Measurements from ENCODE around the gene SLC25A13.

Gene SLC25A13

DNA sequence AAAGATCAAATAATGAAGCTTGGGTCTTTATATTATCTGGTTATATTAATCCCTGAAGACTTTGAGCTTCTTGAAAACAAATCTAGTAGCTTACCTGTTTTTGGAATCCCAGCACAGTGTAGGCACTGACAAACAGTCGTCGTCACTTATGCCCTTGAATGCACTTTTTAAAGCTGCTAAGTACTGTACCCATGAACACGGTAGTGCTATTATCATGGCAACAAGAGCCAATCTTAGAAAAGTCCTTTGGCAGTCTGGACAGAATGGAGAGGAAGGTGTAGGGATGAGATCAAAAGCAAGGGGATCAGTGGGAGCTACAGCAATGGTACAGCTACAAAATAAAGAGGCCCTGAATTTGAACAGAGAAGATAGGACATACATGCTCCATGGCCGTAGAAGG, 9.4 kb downstream of the SLC25A13 start:
- TF ChIP-seq ZFP30 (CRISPR knock-in tag; IDR thresholded peaks at IDR 0.05) = no peak
- TF ChIP-seq, protein P1, sequence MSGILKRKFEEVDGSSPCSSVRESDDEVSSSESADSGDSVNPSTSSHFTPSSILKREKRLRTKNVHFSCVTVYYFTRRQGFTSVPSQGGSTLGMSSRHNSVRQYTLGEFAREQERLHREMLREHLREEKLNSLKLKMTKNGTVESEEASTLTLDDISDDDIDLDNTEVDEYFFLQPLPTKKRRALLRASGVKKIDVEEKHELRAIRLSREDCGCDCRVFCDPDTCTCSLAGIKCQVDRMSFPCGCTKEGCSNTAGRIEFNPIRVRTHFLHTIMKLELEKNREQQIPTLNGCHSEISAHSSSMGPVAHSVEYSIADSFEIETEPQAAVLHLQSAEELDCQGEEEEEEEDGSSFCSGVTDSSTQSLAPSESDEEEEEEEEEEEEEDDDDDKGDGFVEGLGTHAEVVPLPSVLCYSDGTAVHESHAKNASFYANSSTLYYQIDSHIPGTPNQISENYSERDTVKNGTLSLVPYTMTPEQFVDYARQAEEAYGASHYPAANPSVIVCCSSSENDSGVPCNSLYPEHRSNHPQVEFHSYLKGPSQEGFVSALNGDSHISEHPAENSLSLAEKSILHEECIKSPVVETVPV (CRISPR knock-in tag; IDR thresholded peaks at IDR 0.05) = no peak
- ATAC-seq = no peak

DNA sequence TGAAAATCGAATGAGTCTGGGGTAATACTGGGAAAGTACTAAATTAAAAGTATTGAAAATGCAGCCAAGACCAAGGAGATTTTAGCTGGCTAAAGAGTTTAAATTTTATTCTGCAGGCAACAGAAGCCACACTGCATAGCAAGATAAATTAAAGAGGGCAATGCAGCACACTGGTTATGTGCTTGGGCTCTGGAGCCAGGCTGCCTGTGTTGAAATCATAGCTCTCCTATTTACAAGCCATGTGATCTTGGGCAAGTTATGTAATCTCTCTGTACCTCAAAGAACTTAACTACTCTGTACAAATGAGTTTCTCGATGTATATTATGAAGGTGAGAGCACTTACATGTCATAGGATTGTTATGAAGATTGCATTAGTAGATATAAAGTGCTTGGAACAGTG, 9.9 kb downstream of the SLC25A13 start:
- TF ChIP-seq ZFP3 (CRISPR knock-in tag; IDR thresholded peaks at IDR 0.05) = no peak
- TF ChIP-seq SNAI2 (CRISPR knock-in tag; IDR thresholded peaks at IDR 0.05) = no peak
- TF ChIP-seq PPARA (CRISPR knock-in tag; IDR thresholded peaks at IDR 0.05; ENCODE audit: borderline replicate concordance) = no peak
- TF ChIP-seq ISL1 (CRISPR knock-in tag; IDR thresholded peaks at IDR 0.05) = no peak
- TF ChIP-seq, protein P2, sequence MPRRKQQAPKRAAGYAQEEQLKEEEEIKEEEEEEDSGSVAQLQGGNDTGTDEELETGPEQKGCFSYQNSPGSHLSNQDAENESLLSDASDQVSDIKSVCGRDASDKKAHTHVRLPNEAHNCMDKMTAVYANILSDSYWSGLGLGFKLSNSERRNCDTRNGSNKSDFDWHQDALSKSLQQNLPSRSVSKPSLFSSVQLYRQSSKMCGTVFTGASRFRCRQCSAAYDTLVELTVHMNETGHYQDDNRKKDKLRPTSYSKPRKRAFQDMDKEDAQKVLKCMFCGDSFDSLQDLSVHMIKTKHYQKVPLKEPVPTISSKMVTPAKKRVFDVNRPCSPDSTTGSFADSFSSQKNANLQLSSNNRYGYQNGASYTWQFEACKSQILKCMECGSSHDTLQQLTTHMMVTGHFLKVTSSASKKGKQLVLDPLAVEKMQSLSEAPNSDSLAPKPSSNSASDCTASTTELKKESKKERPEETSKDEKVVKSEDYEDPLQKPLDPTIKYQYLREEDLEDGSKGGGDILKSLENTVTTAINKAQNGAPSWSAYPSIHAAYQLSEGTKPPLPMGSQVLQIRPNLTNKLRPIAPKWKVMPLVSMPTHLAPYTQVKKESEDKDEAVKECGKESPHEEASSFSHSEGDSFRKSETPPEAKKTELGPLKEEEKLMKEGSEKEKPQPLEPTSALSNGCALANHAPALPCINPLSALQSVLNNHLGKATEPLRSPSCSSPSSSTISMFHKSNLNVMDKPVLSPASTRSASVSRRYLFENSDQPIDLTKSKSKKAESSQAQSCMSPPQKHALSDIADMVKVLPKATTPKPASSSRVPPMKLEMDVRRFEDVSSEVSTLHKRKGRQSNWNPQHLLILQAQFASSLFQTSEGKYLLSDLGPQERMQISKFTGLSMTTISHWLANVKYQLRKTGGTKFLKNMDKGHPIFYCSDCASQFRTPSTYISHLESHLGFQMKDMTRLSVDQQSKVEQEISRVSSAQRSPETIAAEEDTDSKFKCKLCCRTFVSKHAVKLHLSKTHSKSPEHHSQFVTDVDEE (CRISPR knock-in tag; IDR thresholded peaks at IDR 0.05) = no peak
- TF ChIP-seq, protein P3, sequence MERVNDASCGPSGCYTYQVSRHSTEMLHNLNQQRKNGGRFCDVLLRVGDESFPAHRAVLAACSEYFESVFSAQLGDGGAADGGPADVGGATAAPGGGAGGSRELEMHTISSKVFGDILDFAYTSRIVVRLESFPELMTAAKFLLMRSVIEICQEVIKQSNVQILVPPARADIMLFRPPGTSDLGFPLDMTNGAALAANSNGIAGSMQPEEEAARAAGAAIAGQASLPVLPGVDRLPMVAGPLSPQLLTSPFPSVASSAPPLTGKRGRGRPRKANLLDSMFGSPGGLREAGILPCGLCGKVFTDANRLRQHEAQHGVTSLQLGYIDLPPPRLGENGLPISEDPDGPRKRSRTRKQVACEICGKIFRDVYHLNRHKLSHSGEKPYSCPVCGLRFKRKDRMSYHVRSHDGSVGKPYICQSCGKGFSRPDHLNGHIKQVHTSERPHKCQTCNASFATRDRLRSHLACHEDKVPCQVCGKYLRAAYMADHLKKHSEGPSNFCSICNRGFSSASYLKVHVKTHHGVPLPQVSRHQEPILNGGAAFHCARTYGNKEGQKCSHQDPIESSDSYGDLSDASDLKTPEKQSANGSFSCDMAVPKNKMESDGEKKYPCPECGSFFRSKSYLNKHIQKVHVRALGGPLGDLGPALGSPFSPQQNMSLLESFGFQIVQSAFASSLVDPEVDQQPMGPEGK (CRISPR knock-in tag; IDR thresholded peaks at IDR 0.05; ENCODE audit: borderline replicate concordance) = no peak
- no peak for TF ChIP-seq TCF4 (CRISPR knock-in tag; IDR thresholded peaks at IDR 0.05; ENCODE audit: borderline replicate concordance)
- TF ChIP-seq ARNTL (CRISPR knock-in tag; IDR thresholded peaks at IDR 0.05; ENCODE audit: borderline replicate concordance, low read depth) = no peak
- no peak for TF ChIP-seq RARB (CRISPR knock-in tag; IDR thresholded peaks at IDR 0.05)
- TF ChIP-seq ZNF565 (CRISPR knock-in tag; conservative IDR thresholded peaks at IDR 0.05; ENCODE audit: low read depth) = no peak
- TF ChIP-seq ESRRG (CRISPR knock-in tag; IDR thresholded peaks at IDR 0.05) = no peak
- no peak for TF ChIP-seq OSR1 (CRISPR knock-in tag; IDR thresholded peaks at IDR 0.05)
- no peak for TF ChIP-seq CSDC2 (CRISPR knock-in tag; IDR thresholded peaks at IDR 0.05)
- no peak for TF ChIP-seq ZNF70 (CRISPR knock-in tag; IDR thresholded peaks at IDR 0.05)
- TF ChIP-seq GLIS3 (CRISPR knock-in tag; IDR thresholded peaks at IDR 0.05) = no peak
- TF ChIP-seq, protein P4, sequence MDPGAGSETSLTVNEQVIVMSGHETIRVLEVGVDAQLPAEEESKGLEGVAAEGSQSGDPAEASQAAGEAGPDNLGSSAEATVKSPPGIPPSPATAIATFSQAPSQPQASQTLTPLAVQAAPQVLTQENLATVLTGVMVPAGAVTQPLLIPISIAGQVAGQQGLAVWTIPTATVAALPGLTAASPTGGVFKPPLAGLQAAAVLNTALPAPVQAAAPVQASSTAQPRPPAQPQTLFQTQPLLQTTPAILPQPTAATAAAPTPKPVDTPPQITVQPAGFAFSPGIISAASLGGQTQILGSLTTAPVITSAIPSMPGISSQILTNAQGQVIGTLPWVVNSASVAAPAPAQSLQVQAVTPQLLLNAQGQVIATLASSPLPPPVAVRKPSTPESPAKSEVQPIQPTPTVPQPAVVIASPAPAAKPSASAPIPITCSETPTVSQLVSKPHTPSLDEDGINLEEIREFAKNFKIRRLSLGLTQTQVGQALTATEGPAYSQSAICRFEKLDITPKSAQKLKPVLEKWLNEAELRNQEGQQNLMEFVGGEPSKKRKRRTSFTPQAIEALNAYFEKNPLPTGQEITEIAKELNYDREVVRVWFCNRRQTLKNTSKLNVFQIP (CRISPR knock-in tag; IDR thresholded peaks at IDR 0.05; ENCODE audit: borderline replicate concordance, low read depth) = no peak
- TF ChIP-seq TOX (CRISPR knock-in tag; IDR thresholded peaks at IDR 0.05; ENCODE audit: borderline replicate concordance) = no peak
- no peak for TF ChIP-seq ZFP30 (CRISPR knock-in tag; IDR thresholded peaks at IDR 0.05)
- no peak for ATAC-seq

DNA sequence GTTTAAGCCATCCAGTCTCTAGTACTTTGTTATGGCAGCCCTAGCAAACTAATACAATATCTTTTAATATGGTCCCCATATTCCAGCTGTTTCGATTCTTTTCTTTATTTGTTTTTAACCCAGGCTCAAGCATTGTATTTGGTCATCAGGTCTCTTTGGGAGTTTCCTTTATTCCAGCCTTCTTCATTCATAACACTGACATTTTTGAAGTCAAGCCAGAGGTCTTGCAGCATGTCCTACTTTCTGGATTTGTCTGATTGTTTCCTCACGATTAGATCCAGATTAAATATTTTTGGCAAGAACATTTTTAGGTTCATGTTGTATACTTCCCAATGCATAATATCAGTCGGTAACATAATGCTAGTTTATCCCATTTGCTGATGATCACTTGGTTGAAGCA, 11.8 kb downstream of the SLC25A13 start:
- TF ChIP-seq PPARA (CRISPR knock-in tag; IDR thresholded peaks at IDR 0.05; ENCODE audit: borderline replicate concordance) (no peak), CSDC2 (CRISPR knock-in tag; IDR thresholded peaks at IDR 0.05) (no peak)

DNA sequence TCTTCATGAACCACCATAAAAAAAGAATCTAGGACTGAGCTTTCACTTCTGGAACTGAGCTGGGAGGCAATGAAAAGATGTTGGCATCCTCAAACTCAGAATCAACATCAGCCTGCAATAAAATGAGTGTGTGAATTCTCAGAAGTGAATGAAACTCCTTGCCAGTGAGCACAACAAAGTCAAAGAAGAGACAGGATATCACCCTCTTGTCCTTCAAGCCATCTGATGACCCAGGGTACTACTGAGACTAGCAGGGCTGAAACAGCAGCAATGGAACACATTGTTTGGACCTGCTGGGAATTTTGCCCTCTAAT, 13.0 kb downstream of the SLC25A13 start:
- no peak for ATAC-seq
- no peak for TF ChIP-seq BACH2 (CRISPR knock-in tag; IDR thresholded peaks at IDR 0.05; ENCODE audit: borderline replicate concordance)
- no peak for TF ChIP-seq CSDC2 (CRISPR knock-in tag; IDR thresholded peaks at IDR 0.05)
- no peak for TF ChIP-seq SNAI2 (CRISPR knock-in tag; IDR thresholded peaks at IDR 0.05)
- no peak for TF ChIP-seq OSR1 (CRISPR knock-in tag; IDR thresholded peaks at IDR 0.05)
- no peak for TF ChIP-seq ZNF565 (CRISPR knock-in tag; conservative IDR thresholded peaks at IDR 0.05; ENCODE audit: low read depth)
- TF ChIP-seq ZC3H10 (CRISPR knock-in tag; IDR thresholded peaks at IDR 0.05) = no peak
- TF ChIP-seq, protein P1 (CRISPR knock-in tag; IDR thresholded peaks at IDR 0.05) = no peak
- TF ChIP-seq PPARA (CRISPR knock-in tag; IDR thresholded peaks at IDR 0.05; ENCODE audit: borderline replicate concordance) = no peak
- no peak for TF ChIP-seq ZNF70 (CRISPR knock-in tag; IDR thresholded peaks at IDR 0.05)
- TF ChIP-seq, protein P4 (CRISPR knock-in tag; IDR thresholded peaks at IDR 0.05; ENCODE audit: borderline replicate concordance, low read depth) = no peak
- TF ChIP-seq ZFP30 (CRISPR knock-in tag; IDR thresholded peaks at IDR 0.05) = no peak
- TF ChIP-seq ZFP3 (CRISPR knock-in tag; IDR thresholded peaks at IDR 0.05) = no peak
- TF ChIP-seq TCF4 (CRISPR knock-in tag; IDR thresholded peaks at IDR 0.05; ENCODE audit: borderline replicate concordance) = no peak
- TF ChIP-seq, protein P5, sequence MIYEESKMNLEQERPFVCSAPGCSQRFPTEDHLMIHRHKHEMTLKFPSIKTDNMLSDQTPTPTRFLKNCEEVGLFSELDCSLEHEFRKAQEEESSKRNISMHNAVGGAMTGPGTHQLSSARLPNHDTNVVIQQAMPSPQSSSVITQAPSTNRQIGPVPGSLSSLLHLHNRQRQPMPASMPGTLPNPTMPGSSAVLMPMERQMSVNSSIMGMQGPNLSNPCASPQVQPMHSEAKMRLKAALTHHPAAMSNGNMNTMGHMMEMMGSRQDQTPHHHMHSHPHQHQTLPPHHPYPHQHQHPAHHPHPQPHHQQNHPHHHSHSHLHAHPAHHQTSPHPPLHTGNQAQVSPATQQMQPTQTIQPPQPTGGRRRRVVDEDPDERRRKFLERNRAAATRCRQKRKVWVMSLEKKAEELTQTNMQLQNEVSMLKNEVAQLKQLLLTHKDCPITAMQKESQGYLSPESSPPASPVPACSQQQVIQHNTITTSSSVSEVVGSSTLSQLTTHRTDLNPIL (CRISPR knock-in tag; IDR thresholded peaks at IDR 0.05; ENCODE audit: low read depth) = no peak
- no peak for TF ChIP-seq RARB (CRISPR knock-in tag; IDR thresholded peaks at IDR 0.05)

More for the DNA sequence above, 11.8 kb downstream of the SLC25A13 start:
- ATAC-seq = no peak

Measured in SK-N-SH treated with all-trans-retinoic acid at 6 μM for 48 hours (cell line).